ENCODE data around the gene LPP. TPM values are rescaled to one million over a fixed set of nuclear protein-coding genes. Genes with fewer than 3 reads are reported as not detected.

Gene LPP
- total RNA-seq, 1 donor from 2014 or later: 222 TPM

- H3K4me1 Mint-ChIP-seq (ENCODE audit: low read depth, unreplicated experiment): peaks cover 23% of the 10 kb centered on the region
- H3K36me3 Mint-ChIP-seq (ENCODE audit: low read depth, unreplicated experiment): peaks cover 3% of the 10 kb centered on the region
- H3K9ac ChIP-seq (ENCODE audit: low read length): no peak overlapping the region
- no peak for DNase-seq (ENCODE audit: low read depth)
- no peaks in the 10 kb centered on the region for H3K9me3 Mint-ChIP-seq (ENCODE audit: unreplicated experiment)
- no peak overlapping the region for H3K4me3 Mint-ChIP-seq (ENCODE audit: unreplicated experiment)
- peaks cover 44% of the 10 kb centered on the region for H3K79me2 ChIP-seq (ENCODE audit: insufficient read depth, low read length)
- peaks cover 15% of the 10 kb centered on the region for H3K4me1 ChIP-seq (ENCODE audit: insufficient read depth, low read length)
- FAIRE-seq: no peak
- H3K4me2 ChIP-seq (ENCODE audit: low read length): no peak overlapping the region
- no peaks in the 10 kb centered on the region for H3K27me3 ChIP-seq (ENCODE audit: insufficient read depth, low read length)
- TF ChIP-seq CTCF (IDR thresholded peaks at IDR 0.05; ENCODE audit: insufficient read depth, low read depth, low read length) (no peak), EZH2 (IDR thresholded peaks at IDR 0.05; ENCODE audit: insufficient read depth, low read length) (no peak)
- no peak overlapping the region for H2AFZ ChIP-seq (ENCODE audit: low read depth, low read length)
- H3K27ac Mint-ChIP-seq (ENCODE audit: unreplicated experiment): no peak overlapping the region
- H3K9me3 ChIP-seq (ENCODE audit: insufficient read depth, low read depth, low read length): no peaks in the 10 kb centered on the region
- no peak overlapping the region for H3K4me3 ChIP-seq (ENCODE audit: insufficient read depth, low read depth, low read length)
- H4K20me1 ChIP-seq (ENCODE audit: insufficient read depth, low read length): peaks cover 10% of the 10 kb centered on the region
- H3K27ac ChIP-seq (ENCODE audit: low read depth, low read length): no peak overlapping the region
- peaks cover 7% of the 10 kb centered on the region for H3K36me3 ChIP-seq (ENCODE audit: insufficient read depth, low read length)
- no peaks in the 10 kb centered on the region for H3K27me3 Mint-ChIP-seq (ENCODE audit: low read depth, unreplicated experiment)
Measured at GRCh38 chr3:188577539-188577938, 423.6 kb downstream of the LPP start.

GRCh38 chr3:188578576-188579363 is 424.8 kb downstream of the LPP start:
- H4K20me1 ChIP-seq (ENCODE audit: insufficient read depth, low read length): peaks cover 4% of the 10 kb centered on the region
- Mint-ChIP-seq H3K27me3 (ENCODE audit: low read depth, unreplicated experiment) (no peaks in the 10 kb centered on the region), H3K27ac (ENCODE audit: unreplicated experiment) (peak overlapping the region; percentile 34), H3K4me3 (ENCODE audit: unreplicated experiment) (peak overlapping the region; percentile 41), H3K36me3 (ENCODE audit: low read depth, unreplicated experiment) (no peaks in the 10 kb centered on the region), H3K9me3 (ENCODE audit: unreplicated experiment) (no peaks in the 10 kb centered on the region), H3K4me1 (ENCODE audit: low read depth, unreplicated experiment) (peaks cover 19% of the 10 kb centered on the region)
- peaks cover 22% of the 10 kb centered on the region for H3K4me1 ChIP-seq (ENCODE audit: insufficient read depth, low read length)
- peaks cover 7% of the 10 kb centered on the region for H3K36me3 ChIP-seq (ENCODE audit: insufficient read depth, low read length)
- TF ChIP-seq EZH2 (IDR thresholded peaks at IDR 0.05; ENCODE audit: insufficient read depth, low read length): no peak
- TF ChIP-seq CTCF (IDR thresholded peaks at IDR 0.05; ENCODE audit: insufficient read depth, low read depth, low read length): no peak
- no peaks in the 10 kb centered on the region for H3K27me3 ChIP-seq (ENCODE audit: insufficient read depth, low read length)
- H2AFZ ChIP-seq (ENCODE audit: low read depth, low read length): no peak overlapping the region
- peak; percentile 96 for DNase-seq (ENCODE audit: low read depth)
- peaks cover 39% of the 10 kb centered on the region for H3K79me2 ChIP-seq (ENCODE audit: insufficient read depth, low read length)
- peak; percentile 64 for FAIRE-seq
- no peaks in the 10 kb centered on the region for H3K9me3 ChIP-seq (ENCODE audit: insufficient read depth, low read depth, low read length)
- H3K4me2 ChIP-seq (ENCODE audit: low read length): peak overlapping the region; percentile 56
- no peak overlapping the region for H3K4me3 ChIP-seq (ENCODE audit: insufficient read depth, low read depth, low read length)
- peak overlapping the region; percentile 40 for H3K9ac ChIP-seq (ENCODE audit: low read length)
- H3K27ac ChIP-seq (ENCODE audit: low read depth, low read length): peak overlapping the region; percentile 75

GRCh38 chr3:188580223-188580622 is 426.3 kb downstream of the LPP start:
- Mint-ChIP-seq H3K9me3 (ENCODE audit: unreplicated experiment) (no peaks in the 10 kb centered on the region), H3K36me3 (ENCODE audit: low read depth, unreplicated experiment) (no peaks in the 10 kb centered on the region), H3K4me1 (ENCODE audit: low read depth, unreplicated experiment) (peaks cover 21% of the 10 kb centered on the region), H3K27me3 (ENCODE audit: low read depth, unreplicated experiment) (no peaks in the 10 kb centered on the region), H3K27ac (ENCODE audit: unreplicated experiment) (no peak overlapping the region), H3K4me3 (ENCODE audit: unreplicated experiment) (no peak overlapping the region)
- DNase-seq (ENCODE audit: low read depth) (no peak), FAIRE-seq (no peak)
- Histone ChIP-seq H3K9ac (ENCODE audit: low read length) (no peak overlapping the region), H2AFZ (ENCODE audit: low read depth, low read length) (no peak overlapping the region), H3K4me1 (ENCODE audit: insufficient read depth, low read length) (peaks cover 33% of the 10 kb centered on the region), H3K36me3 (ENCODE audit: insufficient read depth, low read length) (peaks cover 7% of the 10 kb centered on the region), H3K4me3 (ENCODE audit: insufficient read depth, low read depth, low read length) (no peak overlapping the region), H3K79me2 (ENCODE audit: insufficient read depth, low read length) (peaks cover 37% of the 10 kb centered on the region), H3K4me2 (ENCODE audit: low read length) (no peak overlapping the region), H3K27ac (ENCODE audit: low read depth, low read length) (no peak overlapping the region), H3K9me3 (ENCODE audit: insufficient read depth, low read depth, low read length) (no peaks in the 10 kb centered on the region), H3K27me3 (ENCODE audit: insufficient read depth, low read length) (no peaks in the 10 kb centered on the region), H4K20me1 (ENCODE audit: insufficient read depth, low read length) (no peaks in the 10 kb centered on the region)
- TF ChIP-seq EZH2 (IDR thresholded peaks at IDR 0.05; ENCODE audit: insufficient read depth, low read length) (no peak), CTCF (IDR thresholded peaks at IDR 0.05; ENCODE audit: insufficient read depth, low read depth, low read length) (no peak)
